Activated CD8-positive, alpha-beta memory T cell treated with anti-CD3 and anti-CD28 coated beads for 36 hours (primary cell): ENCODE data around the gene OLFML2B. TPM values are rescaled to one million over a fixed set of nuclear protein-coding genes. Genes with fewer than 3 reads are reported as not detected.

Experiments
- CTCF ChIA-PET: fragments of 350-600 bp; sonication (Branson Sonifier 250); formaldehyde crosslinking; loops from one replicate; lab custom pipeline; 2021; ENCODE audit warnings: antibody characterized with exemption; lab: Charles Lee
- POLR2A ChIA-PET: fragments of 350-600 bp; sonication (Branson Sonifier 250); formaldehyde crosslinking; loops from one replicate; lab custom pipeline; 2021; ENCODE audit warnings: antibody characterized with exemption; lab: Charles Lee
- total RNA-seq, 2 experiments: library from RNA; stranded (reverse); gene quantifications; one replicate each; pipeline ENCODE4 v1.2.3, GENCODE V29; 2021

Gene OLFML2B
- total RNA-seq, 2 experiments from 2014 or later = not detected

GRCh38 chr1:162011337-162012012, 12.2 kb downstream of the OLFML2B start:
- POLR2A ChIA-PET = no interaction called here
- CTCF ChIA-PET = no interaction called here

- ChIA-PET CTCF (no interaction called here), POLR2A (no interaction called here)
Measured at GRCh38 chr1:162010175-162010506, 13.5 kb downstream of the OLFML2B start.

- ChIA-PET CTCF (no interaction called here), POLR2A (no interaction called here)
Measured at GRCh38 chr1:162009501-162010174, 14.0 kb downstream of the OLFML2B start.

- CTCF ChIA-PET = no interaction called here
- POLR2A ChIA-PET = no interaction called here
Measured at GRCh38 chr1:162008799-162009198, 14.9 kb downstream of the OLFML2B start.

GRCh38 chr1:162007466-162007865, 16.2 kb downstream of the OLFML2B start:
- ChIA-PET CTCF (no interaction called here), POLR2A (no interaction called here)

GRCh38 chr1:162006081-162006480, 17.6 kb downstream of the OLFML2B start:
- POLR2A ChIA-PET = no interaction called here
- CTCF ChIA-PET = interaction anchor here (0.6 kb wide), 1 partner anchor 9 kb away, joined by 3 read pairs; no protein-coding TSS in a partner anchor

GRCh38 chr1:162004441-162004950, 19.2 kb downstream of the OLFML2B start:
- ChIA-PET CTCF (no interaction called here), POLR2A (no interaction called here)

GRCh38 chr1:162003830-162004215, 19.8 kb downstream of the OLFML2B start:
- CTCF ChIA-PET = no interaction called here
- POLR2A ChIA-PET = no interaction called here

- CTCF ChIA-PET = no interaction called here
Measured at GRCh38 chr1:162003061-162003829, 20.4 kb downstream of the OLFML2B start.

GRCh38 chr1:162000053-162000420, 23.6 kb downstream of the OLFML2B start:
- ChIA-PET POLR2A (no interaction called here), CTCF (no interaction called here)

More at GRCh38 chr1:162003061-162003829, 20.4 kb downstream of the OLFML2B start:
- POLR2A ChIA-PET = no interaction called here

GRCh38 chr1:161999301-162000052, 24.2 kb downstream of the OLFML2B start:
- ChIA-PET POLR2A (no interaction called here), CTCF (no interaction called here)

- ChIA-PET POLR2A (no interaction called here), CTCF (no interaction called here)
Measured at GRCh38 chr1:161998811-161999210, 24.9 kb downstream of the OLFML2B start.

GRCh38 chr1:161997152-161997551, 26.5 kb downstream of the OLFML2B start:
- POLR2A ChIA-PET = no interaction called here
- CTCF ChIA-PET = no interaction called here

GRCh38 chr1:161994175-161994668, 29.4 kb downstream of the OLFML2B start:
- POLR2A ChIA-PET = no interaction called here
- CTCF ChIA-PET = no interaction called here

- CTCF ChIA-PET = no interaction called here
Measured at GRCh38 chr1:161993576-161993975, 30.1 kb downstream of the OLFML2B start.

GRCh38 chr1:161989786-161990185, 33.9 kb downstream of the OLFML2B start:
- ChIA-PET CTCF (no interaction called here), POLR2A (no interaction called here)

More at GRCh38 chr1:161993576-161993975, 30.1 kb downstream of the OLFML2B start:
- POLR2A ChIA-PET = no interaction called here

GRCh38 chr1:161989108-161989507, 34.6 kb downstream of the OLFML2B start:
- ChIA-PET CTCF (no interaction called here), POLR2A (no interaction called here)

- ChIA-PET POLR2A (no interaction called here), CTCF (no interaction called here)
Measured at GRCh38 chr1:161988413-161988812, 35.3 kb downstream of the OLFML2B start.

- CTCF ChIA-PET = no interaction called here
Measured at GRCh38 chr1:161987872-161988271, 35.8 kb downstream of the OLFML2B start.

GRCh38 chr1:161987303-161987702, 36.4 kb downstream of the OLFML2B start:
- CTCF ChIA-PET = no interaction called here
- POLR2A ChIA-PET = no interaction called here

More at GRCh38 chr1:161987872-161988271, 35.8 kb downstream of the OLFML2B start:
- POLR2A ChIA-PET = no interaction called here
